Panc1 (cell line): ENCODE data around the gene SYT8.

ENCODE experiments used
- POLR2AphosphoS5 ChIP-seq: IDR thresholded peaks from 2 replicates; pipeline ENCODE4 v1.6.1; 2012; ENCODE audit warnings: mild to moderate bottlenecking, low read depth, low read length, moderate library complexity
- SIN3A ChIP-seq: IDR thresholded peaks from 2 replicates; pipeline ENCODE4 v1.6.1; 2012; ENCODE audit warnings: low read depth, mild to moderate bottlenecking, low read length, moderate library complexity, borderline replicate concordance; ENCODE audit not compliant: insufficient read depth
- TCF7L2 ChIP-seq: IDR thresholded peaks from 2 replicates; pipeline ENCODE4 v1.6.1; 2011; ENCODE audit warnings: mild to moderate bottlenecking, low read depth, low read length, inconsistent platforms
- TF ChIP-seq, protein P1 (sequence below): fragments of 450-650 bp; IDR thresholded peaks from 2 replicates; pipeline ENCODE4 v1.5.1; 2017; ENCODE audit warnings: mild to moderate bottlenecking
- TF ChIP-seq, protein P2 (sequence below), 2 experiments: IDR thresholded peaks; 2 replicates each; pipeline ENCODE4 v1.6.1; 2011 to 2012; ENCODE audit warnings: low read depth in 2 of 2, control low read depth in 1 of 2, low read length in 1 of 2, mild to moderate bottlenecking in 1 of 2, moderate library complexity in 1 of 2; ENCODE audit not compliant: insufficient read depth in 1 of 2

DNA sequence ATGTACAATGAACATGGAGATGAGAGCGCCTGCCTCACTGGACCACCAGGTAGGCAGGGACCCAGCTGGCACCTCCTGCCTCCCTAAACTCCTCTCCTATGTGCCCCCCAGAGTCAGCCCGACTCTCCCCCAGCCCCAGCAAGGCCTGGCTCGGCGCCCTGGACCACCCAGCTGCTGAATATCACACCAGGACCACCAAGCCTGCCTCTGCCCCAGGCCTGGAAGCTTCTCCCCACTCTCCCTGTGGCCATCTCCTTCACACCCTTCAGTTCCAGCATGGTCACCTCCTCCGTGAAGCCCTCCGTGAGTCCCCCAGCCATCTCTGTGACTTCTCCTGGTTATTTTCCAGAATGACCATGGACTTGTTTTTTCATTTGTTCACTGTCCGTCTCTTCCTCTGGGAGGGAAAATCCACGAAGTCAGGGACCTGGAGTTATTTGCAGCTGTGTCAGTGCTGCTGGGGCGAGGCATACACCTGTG, 11.7 kb downstream of the SYT8 start:
- TF ChIP-seq SIN3A (no peak), POLR2AphosphoS5 (no peak), TCF7L2 (no peak)
- TF ChIP-seq, protein P1, sequence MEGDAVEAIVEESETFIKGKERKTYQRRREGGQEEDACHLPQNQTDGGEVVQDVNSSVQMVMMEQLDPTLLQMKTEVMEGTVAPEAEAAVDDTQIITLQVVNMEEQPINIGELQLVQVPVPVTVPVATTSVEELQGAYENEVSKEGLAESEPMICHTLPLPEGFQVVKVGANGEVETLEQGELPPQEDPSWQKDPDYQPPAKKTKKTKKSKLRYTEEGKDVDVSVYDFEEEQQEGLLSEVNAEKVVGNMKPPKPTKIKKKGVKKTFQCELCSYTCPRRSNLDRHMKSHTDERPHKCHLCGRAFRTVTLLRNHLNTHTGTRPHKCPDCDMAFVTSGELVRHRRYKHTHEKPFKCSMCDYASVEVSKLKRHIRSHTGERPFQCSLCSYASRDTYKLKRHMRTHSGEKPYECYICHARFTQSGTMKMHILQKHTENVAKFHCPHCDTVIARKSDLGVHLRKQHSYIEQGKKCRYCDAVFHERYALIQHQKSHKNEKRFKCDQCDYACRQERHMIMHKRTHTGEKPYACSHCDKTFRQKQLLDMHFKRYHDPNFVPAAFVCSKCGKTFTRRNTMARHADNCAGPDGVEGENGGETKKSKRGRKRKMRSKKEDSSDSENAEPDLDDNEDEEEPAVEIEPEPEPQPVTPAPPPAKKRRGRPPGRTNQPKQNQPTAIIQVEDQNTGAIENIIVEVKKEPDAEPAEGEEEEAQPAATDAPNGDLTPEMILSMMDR: no peak
- TF ChIP-seq, protein P2, sequence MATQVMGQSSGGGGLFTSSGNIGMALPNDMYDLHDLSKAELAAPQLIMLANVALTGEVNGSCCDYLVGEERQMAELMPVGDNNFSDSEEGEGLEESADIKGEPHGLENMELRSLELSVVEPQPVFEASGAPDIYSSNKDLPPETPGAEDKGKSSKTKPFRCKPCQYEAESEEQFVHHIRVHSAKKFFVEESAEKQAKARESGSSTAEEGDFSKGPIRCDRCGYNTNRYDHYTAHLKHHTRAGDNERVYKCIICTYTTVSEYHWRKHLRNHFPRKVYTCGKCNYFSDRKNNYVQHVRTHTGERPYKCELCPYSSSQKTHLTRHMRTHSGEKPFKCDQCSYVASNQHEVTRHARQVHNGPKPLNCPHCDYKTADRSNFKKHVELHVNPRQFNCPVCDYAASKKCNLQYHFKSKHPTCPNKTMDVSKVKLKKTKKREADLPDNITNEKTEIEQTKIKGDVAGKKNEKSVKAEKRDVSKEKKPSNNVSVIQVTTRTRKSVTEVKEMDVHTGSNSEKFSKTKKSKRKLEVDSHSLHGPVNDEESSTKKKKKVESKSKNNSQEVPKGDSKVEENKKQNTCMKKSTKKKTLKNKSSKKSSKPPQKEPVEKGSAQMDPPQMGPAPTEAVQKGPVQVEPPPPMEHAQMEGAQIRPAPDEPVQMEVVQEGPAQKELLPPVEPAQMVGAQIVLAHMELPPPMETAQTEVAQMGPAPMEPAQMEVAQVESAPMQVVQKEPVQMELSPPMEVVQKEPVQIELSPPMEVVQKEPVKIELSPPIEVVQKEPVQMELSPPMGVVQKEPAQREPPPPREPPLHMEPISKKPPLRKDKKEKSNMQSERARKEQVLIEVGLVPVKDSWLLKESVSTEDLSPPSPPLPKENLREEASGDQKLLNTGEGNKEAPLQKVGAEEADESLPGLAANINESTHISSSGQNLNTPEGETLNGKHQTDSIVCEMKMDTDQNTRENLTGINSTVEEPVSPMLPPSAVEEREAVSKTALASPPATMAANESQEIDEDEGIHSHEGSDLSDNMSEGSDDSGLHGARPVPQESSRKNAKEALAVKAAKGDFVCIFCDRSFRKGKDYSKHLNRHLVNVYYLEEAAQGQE (IDR thresholded peaks at IDR 0.05; ENCODE audit: insufficient read depth in 1 of 2, low read depth in 2 of 2, low read length in 1 of 2): no peak
